GM19239 (cell line): ENCODE measurements around the gene ACTN3.
"Not testable (repeated sequence)": the region's sequence is repeated elsewhere in the genome, so short reads cannot be mapped to it uniquely, and the experiment has no call there.

Experiments
- DNase-seq: peaks from one replicate; pipeline ENCODE4 v3.0.0; 2011; ENCODE audit warnings: low spot score; ENCODE audit not compliant: insufficient read length
- FAIRE-seq: peaks from 2 replicates; lab custom pipeline; 2011; peaks lifted over from hg19 to GRCh38; lab: Jason Lieb, UNC

The ACTN3 gene

DNA sequence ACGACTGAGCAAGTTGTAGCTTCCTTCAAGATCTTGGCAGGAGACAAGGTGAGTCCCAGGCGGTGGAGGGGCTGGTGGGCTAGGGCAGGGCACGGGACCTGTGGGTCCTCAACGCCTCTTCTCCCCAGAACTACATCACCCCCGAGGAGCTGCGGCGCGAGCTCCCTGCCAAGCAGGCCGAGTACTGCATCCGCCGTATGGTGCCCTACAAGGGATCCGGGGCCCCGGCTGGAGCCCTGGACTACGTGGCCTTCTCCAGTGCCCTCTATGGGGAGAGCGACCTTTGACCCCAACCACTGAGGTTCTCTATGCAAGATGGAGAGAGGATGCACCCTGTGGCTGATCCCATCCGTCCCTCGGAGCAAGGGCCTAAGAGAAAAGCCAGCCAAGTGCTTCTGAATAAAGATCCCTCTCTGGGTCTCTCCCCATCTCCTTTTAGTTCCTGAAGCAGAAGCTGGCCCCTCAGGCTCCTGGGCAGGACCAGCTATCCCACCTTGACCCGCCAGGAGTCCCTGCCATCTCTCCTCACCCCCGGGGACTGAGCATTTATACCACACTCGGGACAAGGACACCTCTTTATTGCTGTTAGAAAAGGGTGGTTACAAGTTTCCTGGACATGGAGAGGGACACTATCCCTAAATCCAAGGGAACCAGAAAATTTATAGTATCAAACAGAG lies 16.3 kb downstream of the ACTN3 start:
- no peak for DNase-seq
- no peak for FAIRE-seq

DNA sequence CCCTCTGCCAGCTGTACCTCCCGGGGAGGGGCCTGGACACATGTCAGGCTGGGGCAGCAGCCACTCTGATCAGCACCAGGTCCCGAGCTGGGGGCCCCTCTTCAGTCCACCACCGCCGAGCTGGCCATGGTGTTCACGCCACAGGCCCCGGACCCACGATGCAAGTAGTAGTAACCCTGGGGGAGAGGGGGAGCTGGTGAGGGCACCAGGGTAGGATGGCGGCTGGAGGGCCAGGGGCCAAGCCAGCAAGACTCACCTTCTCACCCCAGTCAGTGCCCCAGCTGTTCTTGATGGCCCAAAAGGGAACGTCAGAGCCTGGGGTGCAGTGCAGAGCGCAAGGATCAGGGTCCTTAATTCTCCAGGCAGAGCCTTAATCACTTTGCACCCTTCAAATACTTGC lies 17.1 kb downstream of the ACTN3 start:
- no peak for DNase-seq
- FAIRE-seq = no peak

DNA sequence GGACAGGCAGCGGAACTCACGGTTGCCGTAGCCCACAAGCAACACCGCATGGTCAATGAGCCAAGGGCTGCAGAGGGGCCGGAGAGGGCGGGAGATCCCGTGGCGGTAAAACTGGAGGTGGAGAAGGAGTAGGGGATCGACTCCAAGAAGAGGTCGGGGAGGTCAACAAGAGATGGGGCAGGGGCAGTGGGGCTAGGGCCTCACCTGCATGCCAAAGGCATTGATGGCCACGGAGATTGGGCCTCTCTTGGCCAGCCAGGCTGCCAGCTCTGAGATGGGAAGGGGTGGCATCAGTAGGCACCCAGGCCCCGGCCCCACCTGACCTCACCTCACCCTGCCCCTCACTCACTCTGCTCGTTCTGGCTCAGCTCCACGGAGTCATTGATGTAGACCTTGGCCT lies 17.8 kb downstream of the ACTN3 start:
- no peak for DNase-seq
- no peak for FAIRE-seq

DNA sequence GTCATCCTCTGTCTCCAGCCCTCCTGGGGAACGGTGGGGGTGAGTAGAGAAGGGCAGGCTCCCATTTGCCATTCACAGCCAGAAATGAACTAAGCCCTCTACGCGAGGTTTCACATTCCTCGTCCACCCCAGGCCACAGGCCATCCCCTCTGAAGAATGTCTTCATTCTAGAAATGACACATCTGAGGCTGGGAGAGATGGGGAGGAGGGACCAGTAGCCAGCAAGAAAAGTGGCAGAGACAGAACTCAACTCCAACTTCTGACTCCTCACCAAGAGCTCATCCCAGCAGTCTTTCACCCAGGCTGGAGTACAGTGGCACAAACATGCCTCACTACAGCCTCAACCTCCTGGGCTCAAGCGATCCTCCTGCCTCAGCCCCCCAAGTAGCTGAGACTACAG lies 18.3 kb downstream of the ACTN3 start:
- FAIRE-seq = no peak
- DNase-seq = no peak

DNA sequence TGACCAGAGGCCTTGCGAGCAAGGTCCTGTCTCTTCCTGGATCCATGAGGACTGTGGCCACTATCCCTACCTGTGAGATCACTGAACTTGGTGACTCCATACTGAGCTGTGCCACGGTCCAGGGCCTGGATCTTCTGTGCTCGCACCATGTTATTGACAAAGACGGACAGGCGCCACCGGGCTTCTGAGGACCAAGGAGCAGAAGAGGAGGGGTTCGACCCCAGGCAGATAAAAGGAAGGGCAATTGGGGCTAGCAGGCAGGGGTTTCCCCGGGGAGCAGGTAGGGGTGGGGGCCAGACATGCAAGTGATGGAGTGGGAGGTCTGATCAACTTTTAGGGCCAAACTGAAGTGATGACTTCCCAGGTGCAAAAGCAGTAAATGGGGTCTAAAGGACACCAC lies 19.5 kb downstream of the ACTN3 start:
- DNase-seq (no peak), FAIRE-seq (no peak)

DNA sequence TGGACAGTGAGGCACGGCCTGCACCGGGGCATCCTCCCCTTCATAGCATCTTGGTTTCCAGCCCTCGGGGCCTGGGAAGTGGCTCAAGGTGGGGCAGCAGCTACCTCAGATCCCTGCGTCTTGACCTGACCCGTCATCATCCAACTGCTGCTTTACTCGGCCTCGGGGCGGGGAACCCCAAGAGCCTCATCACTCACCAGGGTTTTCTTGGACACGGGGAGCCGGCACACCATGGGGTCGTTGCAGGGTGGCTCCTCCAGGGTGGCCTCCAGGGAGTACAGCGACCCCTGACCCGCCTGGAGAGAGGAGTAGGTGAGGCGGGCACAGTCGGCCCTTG lies 21.1 kb downstream of the ACTN3 start:
- no peak for FAIRE-seq
- DNase-seq = no peak

DNA sequence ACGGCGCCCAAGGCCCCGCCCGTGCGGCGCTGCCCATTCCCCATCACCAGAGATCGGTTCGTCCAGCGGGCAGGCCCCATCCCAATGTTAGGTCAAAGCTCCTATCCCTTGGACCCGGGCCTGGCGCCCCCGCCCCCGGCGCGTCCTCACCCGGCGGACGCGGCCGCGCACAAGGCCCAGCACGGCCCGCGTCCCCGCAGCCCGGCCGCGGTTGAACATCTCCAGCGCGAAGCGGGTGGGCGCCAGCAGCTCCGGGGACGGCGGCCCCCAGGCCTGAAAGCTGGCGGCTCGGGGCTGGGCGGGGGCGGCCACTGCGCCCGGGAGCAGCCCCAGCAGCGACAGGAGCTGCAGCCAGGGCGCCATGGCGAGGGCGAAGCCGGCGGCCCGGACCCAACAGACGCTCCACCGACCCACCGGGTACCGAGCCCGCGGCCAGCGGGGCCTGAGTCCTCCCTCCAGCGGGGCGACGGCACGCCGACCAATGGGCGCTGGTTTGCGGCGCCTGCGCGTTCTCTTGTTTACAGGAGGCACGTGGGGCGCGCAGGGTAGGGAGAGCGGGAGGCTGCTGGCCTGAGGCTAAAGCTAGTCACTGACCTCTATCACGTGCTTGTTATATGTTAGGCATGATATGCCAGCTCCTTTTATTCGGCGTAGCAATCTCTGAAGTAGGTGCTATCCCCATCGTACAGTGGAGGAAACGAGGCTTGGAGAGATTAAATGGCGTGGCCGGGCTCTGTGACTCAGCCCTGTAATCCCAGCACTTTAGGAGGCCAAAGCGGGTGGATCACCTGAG lies 21.6 kb downstream of the ACTN3 start, which contains the start of gene CTSF:
Gene CTSF, minus strand, starts transcription at position 483 of the 793 bp plus-strand sequence. Its CDS starts 120 bp downstream, at position 363.
- FAIRE-seq (no peak), DNase-seq (peak; percentile 78)

DNA sequence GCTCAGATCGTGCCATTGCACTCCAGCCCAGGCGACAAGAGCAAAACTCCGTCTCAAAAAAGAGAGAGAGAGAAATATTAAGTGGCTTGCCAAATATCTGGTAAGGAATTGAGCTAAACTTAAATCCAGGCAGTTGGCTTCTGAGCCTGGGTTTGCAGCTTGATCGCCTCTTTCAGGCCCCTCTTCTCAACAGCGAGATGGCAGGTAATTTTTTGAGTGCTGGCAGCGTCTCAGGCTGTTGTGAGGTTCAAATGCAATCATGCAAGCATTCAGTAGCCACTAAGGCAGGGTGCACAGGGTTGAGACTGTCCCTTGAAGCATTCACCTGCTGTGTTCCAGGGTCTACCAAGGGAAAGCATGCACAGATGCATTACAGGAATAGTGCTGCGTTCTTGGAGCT lies 22.4 kb downstream of the ACTN3 start:
- DNase-seq (no peak), FAIRE-seq (no peak)

DNA sequence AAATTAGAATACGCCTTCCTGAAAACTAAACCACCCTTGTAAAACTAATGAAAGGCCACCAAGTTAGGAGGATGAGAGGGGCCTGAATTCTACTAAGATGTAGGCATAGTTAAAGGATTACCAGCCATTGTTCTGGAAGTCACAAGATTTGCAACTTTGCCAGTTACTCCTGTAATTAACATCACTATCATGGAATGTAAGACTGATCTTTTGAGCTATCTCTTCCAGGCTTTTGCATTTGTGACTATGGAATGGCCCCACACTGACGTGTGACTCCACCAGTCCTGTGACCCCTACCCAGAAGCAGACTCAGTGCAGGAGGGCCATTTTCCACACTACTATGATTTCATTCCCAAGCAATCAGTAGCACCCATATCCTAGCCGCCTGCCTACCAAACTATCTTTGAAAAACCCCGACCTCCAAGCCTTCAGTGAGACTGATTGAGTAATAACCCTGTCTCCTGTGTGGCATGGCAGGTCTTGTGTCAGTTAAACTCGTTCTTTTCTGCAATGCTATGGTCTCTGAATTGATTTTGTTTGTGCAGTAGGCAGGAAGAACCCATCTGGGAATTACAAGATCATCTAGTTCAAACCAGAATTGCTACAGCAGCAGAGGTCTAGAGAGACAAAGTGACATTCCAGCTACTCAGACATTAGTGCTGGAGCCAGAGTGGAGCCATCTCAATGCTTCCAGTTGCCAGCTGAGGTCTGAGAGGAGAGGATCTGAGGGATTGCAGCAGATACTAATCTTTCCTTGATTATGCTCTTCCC lies 23.6 kb downstream of the ACTN3 start:
- DNase-seq = no peak

DNA sequence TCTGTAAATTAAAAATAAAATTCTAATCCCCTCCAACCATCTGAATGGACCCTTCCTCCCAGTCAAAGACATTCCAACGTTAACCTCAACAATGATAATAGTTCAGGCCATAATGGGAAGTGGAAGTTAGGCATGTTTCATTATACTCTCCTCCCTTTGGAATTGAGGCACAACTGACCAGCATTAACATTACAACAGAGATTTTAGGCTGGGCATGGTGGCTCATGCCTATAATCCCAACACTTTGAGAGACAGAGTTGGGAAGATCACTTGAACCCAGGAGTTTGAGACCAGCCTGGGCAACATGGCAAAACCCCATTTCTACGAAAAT lies 24.1 kb downstream of the ACTN3 start:
- DNase-seq (no peak), FAIRE-seq (no peak)

More for the DNA sequence above, 23.6 kb downstream of the ACTN3 start:
- no peak for FAIRE-seq

DNA sequence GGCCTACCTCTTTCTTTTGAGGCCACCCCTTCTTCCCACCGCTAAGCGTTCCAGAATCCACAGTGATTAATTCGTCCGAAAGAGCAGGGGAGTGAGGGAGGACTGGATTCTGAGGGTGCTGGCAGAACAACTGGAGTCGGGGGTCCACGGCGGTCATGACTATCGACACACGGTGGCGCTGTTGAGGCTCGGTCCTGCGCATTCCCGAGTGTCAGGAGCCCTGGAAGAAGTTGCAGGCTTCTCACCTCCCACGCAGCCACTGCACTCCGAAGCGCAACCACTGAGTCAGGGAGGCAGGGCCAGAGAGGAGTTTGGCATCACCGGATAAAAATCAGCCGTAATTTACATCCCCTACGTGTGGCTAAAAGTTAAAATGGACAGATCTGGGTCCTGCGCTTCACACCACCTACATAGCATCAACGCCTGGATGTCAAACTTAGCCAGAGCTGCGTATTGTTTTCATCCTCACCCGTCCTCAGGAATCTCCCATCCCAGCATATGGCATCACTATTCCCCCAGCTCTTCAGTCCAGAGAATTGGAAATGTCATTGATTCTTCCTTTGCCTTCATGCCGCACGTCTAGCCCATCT lies 32.4 kb downstream of the ACTN3 start:
- FAIRE-seq = no peak
- peak; percentile 80 for DNase-seq

DNA sequence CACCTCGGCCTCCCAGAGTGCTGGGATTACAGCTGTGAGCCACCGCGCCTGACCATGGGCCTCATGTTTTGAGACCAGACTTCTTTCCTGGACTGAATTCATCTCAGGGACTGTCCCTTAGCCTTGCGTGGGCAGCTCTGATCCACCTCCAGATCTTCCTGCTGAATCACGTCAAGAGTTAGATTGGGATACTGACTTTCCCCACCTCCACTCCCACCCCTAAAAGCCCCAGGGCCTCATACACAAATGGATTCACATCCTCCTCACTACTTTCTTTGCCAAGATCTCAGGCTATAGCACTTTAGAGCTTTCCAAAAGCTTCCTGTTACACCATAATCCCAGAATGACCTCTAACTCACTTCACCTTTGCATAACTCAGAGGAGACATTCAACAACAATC lies 34.1 kb downstream of the ACTN3 start:
- no peak for DNase-seq
- no peak for FAIRE-seq

DNA sequence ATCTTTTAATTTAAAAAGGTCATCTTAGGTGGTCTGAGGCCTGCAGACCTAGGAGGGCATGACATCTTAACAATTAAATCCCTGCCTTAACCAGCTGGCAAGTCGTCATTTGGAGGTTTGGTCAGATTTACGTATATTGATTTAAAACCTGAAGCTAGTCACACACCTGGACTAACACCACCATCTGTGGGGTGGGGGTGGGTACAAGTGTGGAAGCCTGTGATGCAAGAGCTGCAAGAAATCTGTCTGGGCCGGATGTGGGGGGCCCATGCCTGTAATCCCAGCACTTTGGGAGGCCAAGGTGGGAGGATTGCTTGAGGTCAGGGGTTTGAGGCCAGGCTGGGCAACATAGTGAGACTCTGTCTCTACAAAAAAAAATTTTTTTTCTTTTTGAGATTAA lies 34.6 kb downstream of the ACTN3 start:
- DNase-seq (no peak), FAIRE-seq (no peak)

DNA sequence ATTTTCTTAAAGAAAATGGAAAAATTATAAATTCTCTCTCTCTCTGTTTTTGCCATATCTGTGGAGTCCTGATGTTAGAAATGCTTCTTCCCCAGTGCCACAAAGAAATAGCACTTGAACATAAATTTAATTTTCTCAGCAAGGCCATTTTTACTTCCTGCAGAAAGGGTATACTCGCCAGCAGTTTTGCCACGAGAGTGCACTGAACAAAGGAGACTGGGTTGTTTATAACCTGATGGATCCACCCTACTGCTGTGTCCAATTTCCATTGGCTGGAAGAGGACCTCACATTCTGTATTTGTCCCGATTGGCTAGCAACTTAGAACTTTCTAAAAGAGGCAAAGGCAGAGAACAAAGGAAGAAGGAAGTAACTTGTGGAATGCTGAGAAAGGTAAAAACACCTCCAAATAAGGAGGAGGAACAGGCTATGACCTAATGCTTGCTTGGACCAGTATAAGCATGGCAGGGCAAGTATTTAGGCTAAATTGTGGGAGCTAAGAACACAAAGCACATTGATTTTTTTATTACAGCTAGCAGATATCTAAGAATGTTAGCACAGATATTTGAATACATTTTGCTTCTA lies 36.0 kb downstream of the ACTN3 start:
- not testable (repeated sequence) for DNase-seq, FAIRE-seq

DNA sequence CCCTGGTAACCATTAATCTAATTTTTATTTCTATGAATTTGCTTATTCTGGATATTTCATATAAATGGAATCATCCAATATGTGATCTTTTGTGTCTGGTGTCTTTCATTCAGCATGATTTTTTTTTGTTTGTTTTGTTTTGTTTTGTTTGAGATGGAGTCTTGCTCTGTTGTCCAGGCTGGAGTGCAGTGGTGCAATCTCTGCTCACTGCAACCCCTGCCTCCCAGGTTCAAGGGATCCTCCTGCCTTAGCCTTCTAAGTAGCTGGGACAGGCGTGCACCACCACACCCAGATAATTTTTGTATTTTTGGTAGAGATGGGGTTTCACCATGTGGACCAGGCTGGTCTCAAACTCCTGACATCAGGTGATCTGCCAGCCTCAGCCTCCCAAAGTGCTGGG lies 38.7 kb downstream of the ACTN3 start:
- FAIRE-seq, DNase-seq: not testable (repeated sequence)

DNA sequence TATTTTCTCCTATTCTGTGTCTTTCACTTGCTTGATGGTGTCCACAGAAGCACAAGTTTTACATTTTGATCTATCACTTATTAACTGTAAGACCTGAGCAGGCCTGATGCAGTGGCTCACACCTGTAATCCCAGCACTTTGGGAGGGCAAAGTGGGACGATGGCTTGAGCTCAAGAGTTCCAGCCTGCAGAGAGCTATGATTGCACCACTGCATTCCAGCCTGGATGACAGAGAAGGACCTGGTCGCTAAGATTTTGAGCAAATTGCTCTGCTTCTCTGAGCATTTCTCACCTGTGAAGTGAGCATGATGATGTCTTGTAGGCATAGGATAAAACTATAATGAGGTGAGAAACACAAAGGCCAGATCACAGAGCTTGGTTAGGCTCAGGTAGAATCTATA lies 39.4 kb downstream of the ACTN3 start:
- FAIRE-seq (no peak), DNase-seq (no peak)

DNA sequence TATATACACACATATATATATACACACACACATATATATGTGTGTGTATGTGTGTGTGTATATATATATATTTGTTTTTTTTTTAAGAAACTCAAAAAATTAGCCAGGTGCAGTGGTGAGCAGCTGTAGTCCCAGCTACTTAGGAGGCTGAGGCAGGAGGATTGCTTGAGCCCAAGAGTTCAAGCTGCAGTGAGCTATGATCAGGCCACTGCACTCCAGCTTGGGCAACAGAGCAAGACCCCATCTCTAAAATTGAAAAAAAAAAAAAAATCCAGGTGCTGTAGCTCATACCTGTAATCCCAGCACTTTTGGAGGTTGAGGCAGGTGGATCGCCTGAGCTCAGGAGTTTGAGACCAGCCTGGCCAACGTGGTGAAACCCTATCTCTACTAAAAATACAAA lies 42.6 kb downstream of the ACTN3 start:
- FAIRE-seq = not testable (repeated sequence)

DNA sequence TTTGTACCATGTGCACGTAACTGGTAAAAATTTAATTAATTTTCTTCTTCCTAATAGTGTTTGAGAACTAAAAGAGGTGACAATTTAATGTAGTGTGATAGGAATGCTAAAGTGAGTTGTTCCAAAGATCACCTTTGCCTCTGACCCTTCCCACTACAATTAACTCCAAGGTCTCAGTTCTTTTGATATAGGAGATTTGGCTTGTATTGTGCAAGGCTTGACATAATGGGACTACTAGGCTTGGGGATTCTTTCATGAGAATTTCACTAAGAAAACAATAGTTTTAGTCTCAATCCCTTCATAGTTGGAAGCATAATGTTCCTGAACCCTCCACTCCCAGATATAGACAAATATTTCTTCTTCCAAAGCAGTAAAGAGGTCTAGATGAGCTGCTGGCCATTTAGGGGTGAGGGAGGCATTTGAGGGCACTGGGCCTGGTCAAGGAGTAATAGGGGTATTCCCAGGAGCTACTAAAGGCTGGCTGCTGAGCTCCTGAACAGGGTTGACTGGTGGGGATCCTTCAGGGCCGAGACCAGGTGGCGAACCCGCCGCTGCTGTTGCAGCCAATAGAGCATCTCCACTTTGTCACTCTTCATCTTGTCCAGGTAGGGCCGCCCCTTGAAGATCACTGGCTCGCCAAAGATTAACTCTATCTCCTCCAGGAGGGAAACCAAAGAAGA lies 43.4 kb downstream of the ACTN3 start:
- DNase-seq = no peak
- FAIRE-seq = no peak

More for the DNA sequence above, 42.6 kb downstream of the ACTN3 start:
- not testable (repeated sequence) for DNase-seq

DNA sequence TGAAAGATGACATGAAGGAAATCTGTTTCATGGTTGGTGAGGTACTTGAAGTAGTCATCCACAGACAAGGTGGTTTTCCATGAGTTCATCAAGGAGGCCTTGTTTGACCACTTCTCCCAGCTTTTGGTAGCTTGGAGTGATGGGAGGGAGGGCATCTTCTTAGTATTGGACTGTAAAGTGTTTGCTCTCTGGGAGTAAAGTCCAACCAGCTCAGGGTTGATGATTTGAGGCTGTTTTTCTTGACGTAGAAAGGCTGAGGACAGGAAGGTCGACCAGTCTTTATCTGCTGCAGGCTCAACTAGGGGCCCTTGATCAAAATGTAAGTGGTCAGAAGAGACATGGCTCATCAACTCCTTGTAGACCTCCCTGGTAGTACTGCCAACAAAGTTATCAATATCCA lies 44.5 kb downstream of the ACTN3 start:
- no peak for FAIRE-seq

More for the DNA sequence above, 44.5 kb downstream of the ACTN3 start:
- DNase-seq = no peak
